Measurements from ENCODE around the gene NFAM1.

The NFAM1 gene

DNA sequence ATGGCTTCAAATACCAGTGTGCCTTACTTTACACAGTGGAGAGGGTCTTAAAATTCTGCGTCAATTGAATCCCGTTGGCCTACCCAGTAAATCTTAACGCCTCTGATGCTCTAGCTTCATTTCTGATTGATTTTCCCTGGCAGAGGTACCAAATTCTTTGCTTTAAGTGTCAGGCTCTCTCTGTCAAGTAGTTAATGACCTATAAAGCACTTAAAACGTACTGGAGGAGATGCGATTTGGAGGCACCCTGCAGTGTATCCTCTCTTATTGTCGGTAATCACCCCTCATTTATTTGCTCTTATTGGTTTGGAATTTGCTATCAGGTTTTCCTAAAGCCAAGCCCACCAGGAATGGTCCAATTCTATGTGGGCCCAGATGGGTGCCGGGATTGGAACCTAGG, 59.2 kb downstream of the NFAM1 start:
- DNase-seq (ENCODE audit: low spot score), result no peak
- TF ChIP-seq, protein P1, sequence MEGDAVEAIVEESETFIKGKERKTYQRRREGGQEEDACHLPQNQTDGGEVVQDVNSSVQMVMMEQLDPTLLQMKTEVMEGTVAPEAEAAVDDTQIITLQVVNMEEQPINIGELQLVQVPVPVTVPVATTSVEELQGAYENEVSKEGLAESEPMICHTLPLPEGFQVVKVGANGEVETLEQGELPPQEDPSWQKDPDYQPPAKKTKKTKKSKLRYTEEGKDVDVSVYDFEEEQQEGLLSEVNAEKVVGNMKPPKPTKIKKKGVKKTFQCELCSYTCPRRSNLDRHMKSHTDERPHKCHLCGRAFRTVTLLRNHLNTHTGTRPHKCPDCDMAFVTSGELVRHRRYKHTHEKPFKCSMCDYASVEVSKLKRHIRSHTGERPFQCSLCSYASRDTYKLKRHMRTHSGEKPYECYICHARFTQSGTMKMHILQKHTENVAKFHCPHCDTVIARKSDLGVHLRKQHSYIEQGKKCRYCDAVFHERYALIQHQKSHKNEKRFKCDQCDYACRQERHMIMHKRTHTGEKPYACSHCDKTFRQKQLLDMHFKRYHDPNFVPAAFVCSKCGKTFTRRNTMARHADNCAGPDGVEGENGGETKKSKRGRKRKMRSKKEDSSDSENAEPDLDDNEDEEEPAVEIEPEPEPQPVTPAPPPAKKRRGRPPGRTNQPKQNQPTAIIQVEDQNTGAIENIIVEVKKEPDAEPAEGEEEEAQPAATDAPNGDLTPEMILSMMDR (IDR thresholded peaks at IDR 0.05), result no peak
- Histone ChIP-seq H3K27ac (no peak overlapping the region), H3K4me3 (no peak overlapping the region)

DNA sequence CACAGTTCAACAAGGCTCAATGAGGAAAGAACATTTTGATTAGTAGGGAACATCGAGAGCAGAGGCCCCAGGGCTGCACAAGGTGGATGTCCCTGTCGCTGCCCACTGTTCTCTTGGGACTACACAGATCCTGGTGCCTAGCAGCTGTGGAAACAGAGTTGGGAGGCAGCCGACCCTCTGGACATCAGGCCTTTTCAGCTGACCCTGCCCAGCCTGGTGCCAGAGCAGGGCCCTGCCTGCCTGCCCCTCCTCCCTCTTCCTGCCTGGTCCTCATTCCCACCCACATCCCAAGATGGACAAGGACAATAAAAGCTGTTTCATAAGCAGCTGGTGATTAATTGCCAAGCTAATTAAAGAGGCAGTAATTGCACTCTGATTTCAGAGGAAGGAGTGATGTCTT, 60.7 kb downstream of the NFAM1 start:
- Histone ChIP-seq H3K27ac (no peak overlapping the region), H3K4me3 (no peak overlapping the region)
- no peak for DNase-seq (ENCODE audit: low spot score)
- TF ChIP-seq, protein P1 (IDR thresholded peaks at IDR 0.05), result no peak

DNA sequence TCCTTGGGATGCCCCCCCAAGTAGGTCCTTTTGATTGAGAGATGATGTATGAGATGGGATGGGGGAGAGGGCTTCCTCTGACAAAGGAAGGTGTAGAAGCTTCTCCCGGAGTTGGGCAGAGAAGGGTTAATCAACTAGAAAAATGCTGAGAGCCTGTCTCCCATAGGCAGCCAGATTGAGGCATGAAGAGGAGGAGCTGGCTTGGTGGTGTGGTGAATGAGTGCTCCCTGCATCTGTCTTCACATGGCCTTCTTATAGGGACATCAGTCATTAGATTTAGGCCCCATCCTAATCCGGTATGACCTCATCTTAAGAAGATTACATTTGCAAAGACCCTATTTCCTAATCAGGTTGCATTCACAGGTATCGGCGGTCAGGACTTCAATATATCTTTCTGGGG, 61.1 kb downstream of the NFAM1 start:
- DNase-seq (ENCODE audit: low spot score), result no peak
- TF ChIP-seq, protein P1 (IDR thresholded peaks at IDR 0.05), result no peak
- Histone ChIP-seq H3K4me3 (no peak overlapping the region), H3K27ac (no peak overlapping the region)

DNA sequence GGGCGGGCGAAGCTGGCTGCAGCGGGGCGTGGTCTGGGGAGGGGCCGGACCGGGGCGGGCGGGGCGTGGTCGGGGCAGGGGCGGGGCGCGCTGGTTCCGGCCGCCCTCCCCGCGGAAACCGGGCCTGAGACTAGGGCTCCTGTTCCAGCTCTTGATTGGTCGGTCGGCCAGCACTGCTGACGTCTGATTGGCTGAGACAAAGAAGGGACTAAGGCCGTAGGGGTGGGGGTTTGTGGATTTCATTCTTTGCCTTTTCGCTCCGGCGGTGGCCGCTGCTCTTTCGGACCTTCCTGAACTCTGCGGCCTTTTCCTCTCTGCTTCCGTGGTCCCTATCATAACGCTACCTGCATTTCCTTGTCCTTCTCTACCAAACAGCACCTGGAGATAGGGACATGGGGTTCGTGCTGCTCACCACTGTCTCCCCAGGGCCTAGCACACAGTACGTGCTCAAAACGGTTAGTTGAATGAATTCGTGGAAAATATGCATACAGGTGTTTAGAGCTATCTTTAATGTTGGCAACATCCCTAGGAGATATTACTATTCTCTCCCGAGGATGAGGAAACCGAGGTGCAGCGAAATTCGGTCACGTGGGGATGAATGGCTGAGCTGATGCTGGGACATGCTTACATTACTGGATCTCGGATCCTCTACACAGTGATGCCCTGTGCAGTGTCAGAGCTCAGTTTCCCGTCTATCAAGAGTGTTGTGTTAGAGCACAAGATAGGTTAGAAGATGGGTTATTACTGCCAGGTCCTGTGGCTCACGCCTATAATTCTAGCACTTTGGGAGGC, 62.8 kb downstream of the NFAM1 start:
- peak; percentile 89 for DNase-seq (ENCODE audit: low spot score)
- H3K4me3 ChIP-seq, result peak overlapping the region; percentile 75
- TF ChIP-seq, protein P1 (IDR thresholded peaks at IDR 0.05), result no peak
- no peak overlapping the region for H3K27ac ChIP-seq

DNA sequence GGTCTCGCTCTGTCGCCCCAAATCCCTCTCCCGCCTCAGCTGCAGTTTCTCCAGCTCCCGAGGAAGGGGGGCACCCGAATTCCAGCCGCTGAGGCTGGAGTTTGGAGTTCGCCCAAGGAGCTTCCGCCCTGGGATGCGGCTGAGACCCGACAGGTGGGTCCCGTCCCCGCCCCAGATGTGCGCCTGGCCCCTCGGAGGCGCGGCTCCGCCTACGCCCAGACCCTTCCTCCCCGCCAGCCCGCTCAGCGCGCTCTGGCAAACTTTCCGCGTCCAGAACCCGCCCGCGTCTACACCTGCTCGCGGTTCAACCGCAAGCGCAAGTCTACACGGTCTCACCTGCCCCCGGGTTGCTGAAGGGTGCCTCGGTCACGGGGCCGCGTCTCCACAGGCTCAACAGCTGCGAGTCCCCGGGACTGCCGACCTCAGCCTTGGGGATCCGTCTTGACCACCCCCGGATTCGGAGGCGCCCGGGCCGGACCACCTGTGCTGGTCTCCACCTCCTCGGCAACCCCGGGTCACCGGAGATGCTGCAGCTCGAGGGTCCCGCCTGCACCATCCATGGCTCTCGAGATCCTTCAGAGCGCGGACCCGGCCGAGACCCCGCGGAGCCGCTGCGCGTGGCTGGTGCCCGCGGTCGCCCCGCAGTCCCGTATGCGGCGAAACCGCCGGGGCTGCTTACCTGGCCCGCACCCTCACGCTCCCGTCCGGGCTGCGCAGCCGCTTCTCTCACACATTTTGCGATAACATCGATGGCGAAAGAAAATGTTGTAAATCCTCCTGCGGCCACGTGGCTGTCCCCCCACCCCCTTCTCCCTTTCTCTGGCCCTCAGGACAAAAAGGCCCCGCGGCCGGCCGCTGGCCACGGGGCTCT, 63.6 kb downstream of the NFAM1 start:
- no peak for DNase-seq (ENCODE audit: low spot score)
- Histone ChIP-seq H3K4me3 (peak overlapping the region; percentile 75), H3K27ac (no peak overlapping the region)
- TF ChIP-seq, protein P1 (IDR thresholded peaks at IDR 0.05), result no peak

DNA sequence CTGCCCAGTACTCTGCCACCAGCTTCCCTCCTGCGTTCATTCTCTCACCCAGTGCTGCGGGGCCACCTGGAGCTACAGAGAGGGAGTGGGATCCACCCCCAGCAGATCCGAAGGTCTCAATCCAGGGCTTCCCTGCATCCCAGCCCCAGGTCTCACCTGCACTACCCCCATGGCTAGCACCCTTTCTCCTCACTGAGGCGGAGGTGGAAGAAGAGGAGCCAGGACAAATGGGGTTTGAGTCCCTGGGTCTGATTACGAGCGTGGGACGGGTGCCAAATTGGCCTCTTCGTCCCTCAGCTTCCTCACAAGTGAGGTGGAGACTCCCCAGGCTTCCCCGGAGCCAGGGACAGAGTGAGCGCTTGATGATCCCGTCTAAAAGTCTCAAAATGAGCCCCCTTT, 64.2 kb downstream of the NFAM1 start:
- TF ChIP-seq, protein P1 (IDR thresholded peaks at IDR 0.05), result no peak
- Histone ChIP-seq H3K4me3 (peak overlapping the region; percentile 75), H3K27ac (no peak overlapping the region)
- DNase-seq (ENCODE audit: low spot score), result no peak

Measured in coronary artery (tissue), 2 donors.